HepG2 (cell line): ENCODE data around the gene RUNDC1. TPM values are rescaled to one million over a fixed set of nuclear protein-coding genes. Genes with fewer than 3 reads are reported as not detected.

Experiments
- ATF7 ChIP-seq, 2 experiments: fragments of 450-650 bp in 1 of 2; sonication (generic) in 1 of 2; formaldehyde crosslinking in 1 of 2; IDR thresholded peaks; 2 replicates each; pipeline versions ENCODE4 v1.4.0 to v1.6.1; 2016 to 2020; ENCODE audit warnings: antibody characterized with exemption in 1 of 2, mild to moderate bottlenecking in 1 of 2, missing genetic modification reagents in 1 of 2
- BRCA1 ChIP-seq: sonication (generic); formaldehyde crosslinking; IDR thresholded peaks from 2 replicates; pipeline ENCODE4 v1.4.0; 2020; ENCODE audit warnings: missing genetic modification reagents
- MED1 ChIP-seq: sonication (generic); formaldehyde crosslinking; IDR thresholded peaks from 2 replicates; pipeline ENCODE4 v1.4.0; 2020; ENCODE audit warnings: missing genetic modification reagents
- NFIB ChIP-seq: sonication (generic); formaldehyde crosslinking; IDR thresholded peaks from 2 replicates; pipeline ENCODE4 v1.9.0; 2021; ENCODE audit warnings: missing genetic modification reagents, mild to moderate bottlenecking, borderline replicate concordance
- NFKB2 ChIP-seq: sonication (generic); formaldehyde crosslinking; IDR thresholded peaks from 2 replicates; pipeline ENCODE4 v1.4.0; 2020; ENCODE audit warnings: missing genetic modification reagents, borderline replicate concordance
- RNF2 ChIP-seq: fragments of 450-650 bp; conservative IDR thresholded peaks from 2 replicates; pipeline ENCODE4 v1.6.1; 2016; ENCODE audit warnings: low read depth
- SIN3A ChIP-seq: IDR thresholded peaks from 2 replicates; pipeline ENCODE4 v1.6.1; 2011; ENCODE audit warnings: low read depth, mild to moderate bottlenecking, control low read depth, low read length, borderline replicate concordance
- TBP ChIP-seq: sonication (generic); formaldehyde crosslinking; IDR thresholded peaks from 2 replicates; pipeline ENCODE4 v1.5.0; 2020; ENCODE audit warnings: missing genetic modification reagents
- TOPORS ChIP-seq: sonication (generic); formaldehyde crosslinking; IDR thresholded peaks from 2 replicates; pipeline ENCODE4 v1.8.0; 2023; ENCODE audit warnings: mild to moderate bottlenecking, missing genetic modification reagents
- XRCC5 ChIP-seq: fragments of 200-400 bp; formaldehyde crosslinking; optimal IDR thresholded peaks from 2 replicates; pipeline ENCODE3; 2017; ENCODE audit warnings: mild to moderate bottlenecking, low read length
- ZFP1 ChIP-seq: IDR thresholded peaks from 2 replicates; pipeline ENCODE4 v1.6.1; 2016
- ZNF101 ChIP-seq: sonication (generic); formaldehyde crosslinking; IDR thresholded peaks from 2 replicates; pipeline ENCODE4 v1.4.0; 2020; ENCODE audit warnings: mild to moderate bottlenecking, low read depth, missing genetic modification reagents, borderline replicate concordance
- ZNF264 ChIP-seq: sonication (generic); formaldehyde crosslinking; IDR thresholded peaks from 2 replicates; pipeline ENCODE4 v1.4.0; 2020; ENCODE audit warnings: missing genetic modification reagents
- ZNF776 ChIP-seq: sonication (generic); formaldehyde crosslinking; IDR thresholded peaks from 2 replicates; pipeline ENCODE4 v1.4.0; 2020; ENCODE audit warnings: mild to moderate bottlenecking, missing genetic modification reagents
- polyA plus RNA-seq, 8 experiments: library from polyadenylated mRNA; depleted of rRNA in 3 of 8; stranded (reverse) in 7 of 8; unstranded in 1 of 8; fragments of >200 nt; fragmentation: Illumina TruSeq in 4 of 8; extraction: Trizol in 4 of 8; gene quantifications; 2 replicates each; pipeline versions ENCODE4 v1.2.1 to v1.2.3, GENCODE V29; 2011 to 2016; ENCODE audit warnings: low read depth in 4 of 8, missing spikeins in 1 of 8, mixed read lengths in 1 of 8; ENCODE audit not compliant: insufficient read depth in 1 of 8
- total RNA-seq, 5 experiments: library from RNA; depleted of rRNA; stranded (reverse); fragments of >200 nt; fragmentation: Illumina TruSeq; extraction: Trizol; gene quantifications; 2 replicates each; pipeline ENCODE4 v1.2.3, GENCODE V29; 2016; ENCODE audit warnings: low read depth in 1 of 5
- TF ChIP-seq, protein P1 (sequence below): sonication (generic); formaldehyde crosslinking; IDR thresholded peaks from 2 replicates; pipeline ENCODE4 v1.4.0; 2020; ENCODE audit warnings: missing genetic modification reagents, borderline replicate concordance
- TF ChIP-seq, protein P2 (sequence below): sonication (generic); formaldehyde crosslinking; IDR thresholded peaks from 2 replicates; pipeline ENCODE4 v1.4.0; 2020; ENCODE audit warnings: missing genetic modification reagents
- TF ChIP-seq, protein P3 (sequence below): sonication (generic); formaldehyde crosslinking; IDR thresholded peaks from 2 replicates; pipeline ENCODE4 v1.8.1; 2023; ENCODE audit warnings: mild to moderate bottlenecking, missing genetic modification reagents

Gene RUNDC1
- total and polyA plus RNA-seq, 2 of the 13 experiments (the other 11 are each of a cell fraction or from before 2014, with no cell fraction given), result 10.3 to 11.4 TPM

DNA sequence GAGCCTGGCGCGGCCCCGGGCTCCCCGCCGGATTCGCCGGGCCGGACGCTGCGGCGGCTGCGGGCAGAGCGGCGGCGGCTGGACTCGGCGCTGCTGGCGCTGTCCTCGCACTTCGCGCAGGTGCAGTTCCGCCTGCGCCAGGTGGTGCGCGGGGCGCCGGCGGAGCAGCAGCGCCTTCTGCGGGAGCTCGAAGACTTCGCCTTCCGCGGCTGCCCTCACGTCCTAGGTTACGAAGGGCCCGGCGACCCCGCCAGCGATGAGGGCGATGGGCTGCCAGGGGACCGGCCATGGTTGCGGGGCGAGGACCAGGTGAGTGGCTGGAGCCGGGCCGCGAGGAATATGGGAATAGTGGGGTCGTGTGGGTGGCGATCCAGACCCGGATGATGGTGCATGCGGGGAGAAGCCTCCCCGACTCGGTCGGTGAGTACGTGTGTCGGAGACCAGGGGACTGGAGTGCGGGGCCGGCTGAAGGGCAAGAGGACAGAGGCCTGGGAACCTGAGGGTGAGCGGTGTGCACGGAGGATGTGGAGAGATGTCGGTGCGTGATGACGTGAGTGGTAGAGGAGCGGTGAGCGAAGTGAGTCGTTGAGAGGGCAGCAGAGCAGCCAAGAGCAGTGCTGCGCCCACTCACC is 517 bp downstream of the RUNDC1 start (continued):
- TF ChIP-seq SIN3A (no peak), NFIB (CRISPR knock-in tag) (no peak), ATF7 (IDR thresholded peaks at IDR 0.05) (no peak), ATF7 (CRISPR knock-in tag; IDR thresholded peaks at IDR 0.05) (no peak), ZNF776 (CRISPR knock-in tag) (peak; percentile 56; the same call in 1 of the 2 replicates), ZNF101 (CRISPR knock-in tag) (no peak), ZNF264 (peak; percentile 31; the same call in 1 of the 2 replicates), XRCC5 (peak; percentile 51), BRCA1 (no peak), MED1 (CRISPR knock-in tag) (no peak; the same call in none of the 2 replicates), RNF2 (peak; percentile 96), TOPORS (no peak), NFKB2 (CRISPR knock-in tag) (0 out of 2 replicates have a peak, but pooled peaks have one; percentile 24), ZFP1 (CRISPR knock-in tag) (no peak), TBP (CRISPR knock-in tag) (0 out of 2 replicates have a peak, but pooled peaks have one; percentile 15)
- TF ChIP-seq, protein P1, sequence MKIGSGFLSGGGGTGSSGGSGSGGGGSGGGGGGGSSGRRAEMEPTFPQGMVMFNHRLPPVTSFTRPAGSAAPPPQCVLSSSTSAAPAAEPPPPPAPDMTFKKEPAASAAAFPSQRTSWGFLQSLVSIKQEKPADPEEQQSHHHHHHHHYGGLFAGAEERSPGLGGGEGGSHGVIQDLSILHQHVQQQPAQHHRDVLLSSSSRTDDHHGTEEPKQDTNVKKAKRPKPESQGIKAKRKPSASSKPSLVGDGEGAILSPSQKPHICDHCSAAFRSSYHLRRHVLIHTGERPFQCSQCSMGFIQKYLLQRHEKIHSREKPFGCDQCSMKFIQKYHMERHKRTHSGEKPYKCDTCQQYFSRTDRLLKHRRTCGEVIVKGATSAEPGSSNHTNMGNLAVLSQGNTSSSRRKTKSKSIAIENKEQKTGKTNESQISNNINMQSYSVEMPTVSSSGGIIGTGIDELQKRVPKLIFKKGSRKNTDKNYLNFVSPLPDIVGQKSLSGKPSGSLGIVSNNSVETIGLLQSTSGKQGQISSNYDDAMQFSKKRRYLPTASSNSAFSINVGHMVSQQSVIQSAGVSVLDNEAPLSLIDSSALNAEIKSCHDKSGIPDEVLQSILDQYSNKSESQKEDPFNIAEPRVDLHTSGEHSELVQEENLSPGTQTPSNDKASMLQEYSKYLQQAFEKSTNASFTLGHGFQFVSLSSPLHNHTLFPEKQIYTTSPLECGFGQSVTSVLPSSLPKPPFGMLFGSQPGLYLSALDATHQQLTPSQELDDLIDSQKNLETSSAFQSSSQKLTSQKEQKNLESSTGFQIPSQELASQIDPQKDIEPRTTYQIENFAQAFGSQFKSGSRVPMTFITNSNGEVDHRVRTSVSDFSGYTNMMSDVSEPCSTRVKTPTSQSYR (CRISPR knock-in tag), result no peak
- TF ChIP-seq, protein P2, sequence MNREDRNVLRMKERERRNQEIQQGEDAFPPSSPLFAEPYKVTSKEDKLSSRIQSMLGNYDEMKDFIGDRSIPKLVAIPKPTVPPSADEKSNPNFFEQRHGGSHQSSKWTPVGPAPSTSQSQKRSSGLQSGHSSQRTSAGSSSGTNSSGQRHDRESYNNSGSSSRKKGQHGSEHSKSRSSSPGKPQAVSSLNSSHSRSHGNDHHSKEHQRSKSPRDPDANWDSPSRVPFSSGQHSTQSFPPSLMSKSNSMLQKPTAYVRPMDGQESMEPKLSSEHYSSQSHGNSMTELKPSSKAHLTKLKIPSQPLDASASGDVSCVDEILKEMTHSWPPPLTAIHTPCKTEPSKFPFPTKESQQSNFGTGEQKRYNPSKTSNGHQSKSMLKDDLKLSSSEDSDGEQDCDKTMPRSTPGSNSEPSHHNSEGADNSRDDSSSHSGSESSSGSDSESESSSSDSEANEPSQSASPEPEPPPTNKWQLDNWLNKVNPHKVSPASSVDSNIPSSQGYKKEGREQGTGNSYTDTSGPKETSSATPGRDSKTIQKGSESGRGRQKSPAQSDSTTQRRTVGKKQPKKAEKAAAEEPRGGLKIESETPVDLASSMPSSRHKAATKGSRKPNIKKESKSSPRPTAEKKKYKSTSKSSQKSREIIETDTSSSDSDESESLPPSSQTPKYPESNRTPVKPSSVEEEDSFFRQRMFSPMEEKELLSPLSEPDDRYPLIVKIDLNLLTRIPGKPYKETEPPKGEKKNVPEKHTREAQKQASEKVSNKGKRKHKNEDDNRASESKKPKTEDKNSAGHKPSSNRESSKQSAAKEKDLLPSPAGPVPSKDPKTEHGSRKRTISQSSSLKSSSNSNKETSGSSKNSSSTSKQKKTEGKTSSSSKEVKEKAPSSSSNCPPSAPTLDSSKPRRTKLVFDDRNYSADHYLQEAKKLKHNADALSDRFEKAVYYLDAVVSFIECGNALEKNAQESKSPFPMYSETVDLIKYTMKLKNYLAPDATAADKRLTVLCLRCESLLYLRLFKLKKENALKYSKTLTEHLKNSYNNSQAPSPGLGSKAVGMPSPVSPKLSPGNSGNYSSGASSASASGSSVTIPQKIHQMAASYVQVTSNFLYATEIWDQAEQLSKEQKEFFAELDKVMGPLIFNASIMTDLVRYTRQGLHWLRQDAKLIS, result no peak
- TF ChIP-seq, protein P3, sequence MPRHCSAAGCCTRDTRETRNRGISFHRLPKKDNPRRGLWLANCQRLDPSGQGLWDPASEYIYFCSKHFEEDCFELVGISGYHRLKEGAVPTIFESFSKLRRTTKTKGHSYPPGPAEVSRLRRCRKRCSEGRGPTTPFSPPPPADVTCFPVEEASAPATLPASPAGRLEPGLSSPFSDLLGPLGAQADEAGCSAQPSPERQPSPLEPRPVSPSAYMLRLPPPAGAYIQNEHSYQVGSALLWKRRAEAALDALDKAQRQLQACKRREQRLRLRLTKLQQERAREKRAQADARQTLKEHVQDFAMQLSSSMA, result 0 out of 2 replicates have a peak, but pooled peaks have one; percentile 71
